Common myeloid progenitor, CD34-positive (primary cell): ENCODE measurements around the gene MYBPH.

Source experiments
- CTCF ChIA-PET: fragments of 350-600 bp; sonication (Branson Sonifier 250); formaldehyde crosslinking; loops from one replicate; lab custom pipeline; 2021; ENCODE audit warnings: antibody characterized with exemption; lab: Charles Lee
- POLR2A ChIA-PET: fragments of 350-600 bp; sonication (Branson Sonifier 250); formaldehyde crosslinking; loops from one replicate; lab custom pipeline; 2021; ENCODE audit warnings: antibody characterized with exemption; lab: Charles Lee
- DNase-seq, 3 donors: peaks; one replicate each; pipeline versions ENCODE4 v3.0.0 to v3.0.0-alpha.2; 2013
- H3K27ac ChIP-seq, 2 experiments: 1 replicate in 1 of 2; 2 replicates in 1 of 2; pipeline ENCODE4 v1.7.0; 2013; ENCODE audit warnings: inconsistent platforms in 2 of 2, low read length in 2 of 2, mild to moderate bottlenecking in 2 of 2, low read depth in 1 of 2, moderate library complexity in 1 of 2; ENCODE audit not compliant: severe bottlenecking in 2 of 2, insufficient read depth in 1 of 2, poor library complexity in 1 of 2
- H3K27me3 ChIP-seq, 5 experiments: replicated peaks in 2 of 5; 1 replicate in 3 of 5; 2 replicates in 2 of 5; pipeline versions ENCODE4 v1.6.1 to v1.7.0; 2013; ENCODE audit warnings: low read length in 4 of 5, mild to moderate bottlenecking in 2 of 5, moderate library complexity in 2 of 5, inconsistent platforms in 1 of 5; ENCODE audit not compliant: insufficient read depth in 5 of 5, control insufficient read depth in 4 of 5
- H3K36me3 ChIP-seq, 4 experiments: 1 replicate in 2 of 4; 2 replicates in 2 of 4; pipeline versions ENCODE4 v1.6.1 to v1.7.0; 2013; ENCODE audit warnings: low read length in 3 of 4, control low read depth in 1 of 4, mild to moderate bottlenecking in 1 of 4; ENCODE audit not compliant: control insufficient read depth in 4 of 4, insufficient read depth in 4 of 4
- H3K4me1 ChIP-seq, 4 experiments: 1 replicate in 3 of 4; 2 replicates in 1 of 4; pipeline versions ENCODE4 v1.6.1 to v1.7.1; 2013; ENCODE audit warnings: low read length in 3 of 4, mild to moderate bottlenecking in 3 of 4, control low read depth in 1 of 4, inconsistent platforms in 1 of 4, moderate library complexity in 1 of 4; ENCODE audit not compliant: control insufficient read depth in 4 of 4, insufficient read depth in 4 of 4; ENCODE audit errors: control extremely low read depth in 1 of 4
- H3K4me3 ChIP-seq, 7 experiments: 1 replicate in 4 of 7; 2 replicates in 3 of 7; pipeline versions ENCODE4 v1.5.1 to v1.7.0; 2013; ENCODE audit warnings: mild to moderate bottlenecking in 7 of 7, low read length in 6 of 7, moderate library complexity in 6 of 7, inconsistent platforms in 2 of 7, low read depth in 2 of 7, control low read depth in 1 of 7; ENCODE audit not compliant: insufficient read depth in 4 of 7, control insufficient read depth in 1 of 7; ENCODE audit errors: extremely low read depth in 1 of 7
- H3K9me3 ChIP-seq, 5 experiments: 1 replicate in 4 of 5; 2 replicates in 1 of 5; pipeline versions ENCODE4 v1.6.1 to v1.7.1; 2013; ENCODE audit warnings: low read length in 4 of 5, mild to moderate bottlenecking in 2 of 5, inconsistent platforms in 1 of 5, low read depth in 1 of 5, moderate library complexity in 1 of 5; ENCODE audit not compliant: control insufficient read depth in 4 of 5, insufficient read depth in 2 of 5; ENCODE audit errors: control extremely low read depth in 1 of 5
- WGBS: methylation state at CpG from one replicate; pipeline ENCODE4 v1.1.5; 2013; ENCODE audit not compliant: insufficient coverage; 5-methylcytosine and 5-hydroxymethylcytosine counted together

MYBPH gene

GRCh38 chr1:203202431-203203245 is 27.0 kb upstream of the MYBPH start:
- no peak for DNase-seq
- ChIA-PET CTCF (interaction anchor here (0.8 to 6.3 kb wide), 7 partner anchors 7 to 163 kb away, joined by 3 to 42 read pairs (median 4); no protein-coding TSS in a partner anchor), POLR2A (no interaction called here)
- Histone ChIP-seq H3K27me3 (peaks cover 0 to 4% (median 2%) of the 10 kb centered on the region in 5 experiments), H3K4me3 (no peak overlapping the region), H3K36me3 (no peaks in the 10 kb centered on the region), H3K27ac (no peak overlapping the region), H3K4me1 (peaks cover 0 to 10% (median 0%) of the 10 kb centered on the region in 4 experiments), H3K9me3 (no peaks in the 10 kb centered on the region)
- 94% methylated on average over 13 of the region's 15 CpGs for WGBS

- Histone ChIP-seq H3K4me3 (no peak overlapping the region), H3K36me3 (no peaks in the 10 kb centered on the region), H3K9me3 (no peaks in the 10 kb centered on the region), H3K27ac (no peak overlapping the region), H3K4me1 (peaks cover 0 to 10% (median 0%) of the 10 kb centered on the region in 4 experiments), H3K27me3 (peaks cover 0 to 4% (median 2%) of the 10 kb centered on the region in 5 experiments)
- 89% methylated on average over 9 of the region's 10 CpGs for WGBS
- ChIA-PET POLR2A (no interaction called here), CTCF (interaction anchor here (0.8 to 6.3 kb wide), 4 partner anchors 10 to 143 kb away, joined by 3 to 42 read pairs (median 6); no protein-coding TSS in a partner anchor)
- DNase-seq = no peak
These were observed 26.0 kb upstream of the MYBPH start for GRCh38 chr1:203201516-203202205.

- Histone ChIP-seq H3K4me1 (peaks cover 0 to 13% (median 0%) of the 10 kb centered on the region in 4 experiments), H3K27ac (no peak overlapping the region), H3K4me3 (no peak overlapping the region), H3K27me3 (peaks cover 0 to 4% (median 2%) of the 10 kb centered on the region in 5 experiments), H3K9me3 (no peaks in the 10 kb centered on the region), H3K36me3 (no peaks in the 10 kb centered on the region)
- 92% methylated on average over 1 of the region's 1 CpG for WGBS
- ChIA-PET CTCF (interaction anchor here (0.8 to 6.3 kb wide), 5 partner anchors 10 to 142 kb away, joined by 3 to 42 read pairs (median 6); no protein-coding TSS in a partner anchor), POLR2A (no interaction called here)
- DNase-seq = no peak
These were observed 25.3 kb upstream of the MYBPH start for GRCh38 chr1:203200916-203201315.

- Histone ChIP-seq H3K27me3 (peaks cover 0 to 4% (median 2%) of the 10 kb centered on the region in 5 experiments), H3K4me3 (no peak overlapping the region), H3K27ac (no peak overlapping the region), H3K36me3 (no peaks in the 10 kb centered on the region), H3K4me1 (peaks cover 0 to 13% (median 0%) of the 10 kb centered on the region in 4 experiments), H3K9me3 (no peaks in the 10 kb centered on the region)
- ChIA-PET CTCF (interaction anchor here (0.9 to 6.3 kb wide), 7 partner anchors 11 to 123 kb away, joined by 3 to 42 read pairs (median 5); no protein-coding TSS in a partner anchor), POLR2A (no interaction called here)
- no peak for DNase-seq
- WGBS = 85% methylated on average over 8 of the region's 8 CpGs
These were observed 24.4 kb upstream of the MYBPH start for GRCh38 chr1:203199816-203200571.

- Histone ChIP-seq H3K27ac (no peak overlapping the region), H3K27me3 (peaks cover 0 to 4% (median 2%) of the 10 kb centered on the region in 5 experiments), H3K36me3 (no peaks in the 10 kb centered on the region), H3K9me3 (no peaks in the 10 kb centered on the region), H3K4me3 (no peak overlapping the region), H3K4me1 (peaks cover 0 to 13% (median 0%) of the 10 kb centered on the region in 4 experiments)
- DNase-seq = no peak
- ChIA-PET POLR2A (no interaction called here), CTCF (interaction anchor here (0.9 to 6.3 kb wide), 7 partner anchors 12 to 122 kb away, joined by 3 to 42 read pairs (median 5); no protein-coding TSS in a partner anchor)
- 93% methylated on average over 6 of the region's 6 CpGs for WGBS
These were observed 23.8 kb upstream of the MYBPH start for GRCh38 chr1:203199481-203199815.

- Histone ChIP-seq H3K9me3 (no peaks in the 10 kb centered on the region), H3K4me1 (peaks cover 0 to 13% (median 0%) of the 10 kb centered on the region in 4 experiments), H3K4me3 (no peak overlapping the region), H3K27ac (no peak overlapping the region), H3K36me3 (no peaks in the 10 kb centered on the region), H3K27me3 (peaks cover 0 to 4% (median 2%) of the 10 kb centered on the region in 5 experiments)
- DNase-seq = no peak
- WGBS = 97% methylated on average over 3 of the region's 3 CpGs
- CTCF ChIA-PET = interaction anchor here (0.9 to 6.3 kb wide), 4 partner anchors 17 to 122 kb away, joined by 3 to 42 read pairs (median 5); no protein-coding TSS in a partner anchor
- POLR2A ChIA-PET = no interaction called here
These were observed 23.4 kb upstream of the MYBPH start for GRCh38 chr1:203199002-203199401.
